Neural crest cell (in vitro differentiated cells): Measurements from ENCODE around the gene ZSWIM2. TPM values are rescaled to one million over a fixed set of nuclear protein-coding genes. Genes with fewer than 3 reads are reported as not detected.

ENCODE experiments used
- DNase-seq: peaks from one replicate; pipeline ENCODE4 v3.0.0; 2021; ENCODE audit warnings: low read depth, mixed read lengths, low spot score
- H3K27ac Mint-ChIP-seq: one replicate; pipeline ENCODE4 v1.8.0; 2021; ENCODE audit warnings: mild to moderate bottlenecking, mixed read lengths; ENCODE audit not compliant: unreplicated experiment
- H3K27me3 Mint-ChIP-seq: 2 replicates; pipeline ENCODE4 v1.8.0; 2021; ENCODE audit warnings: low read depth, mild to moderate bottlenecking, mixed read lengths
- H3K36me3 Mint-ChIP-seq: 2 replicates; pipeline ENCODE4 v1.8.0; 2021; ENCODE audit warnings: low read depth, mild to moderate bottlenecking, mixed read lengths
- H3K4me1 Mint-ChIP-seq: 2 replicates; pipeline ENCODE4 v1.8.0; 2021; ENCODE audit warnings: mixed read lengths
- H3K4me3 Mint-ChIP-seq: one replicate; pipeline ENCODE4 v1.8.0; 2021; ENCODE audit warnings: mild to moderate bottlenecking, mixed read lengths
- H3K9me3 Mint-ChIP-seq: 2 replicates; pipeline ENCODE4 v1.8.0; 2021; ENCODE audit warnings: mixed read lengths
- total RNA-seq: library from RNA; stranded (reverse); gene quantifications from 2 replicates; pipeline ENCODE4 v1.2.1, GENCODE V29; 2021
- TF ChIP-seq, protein P1 (sequence below): fragments of 200-600 bp; sonication (generic); conservative IDR thresholded peaks from 2 replicates; pipeline ENCODE4 v1.5.0; 2021; ENCODE audit warnings: antibody characterized with exemption, mild to moderate bottlenecking

The ZSWIM2 gene
- total RNA-seq, 1 donor from 2014 or later = not detected

DNA sequence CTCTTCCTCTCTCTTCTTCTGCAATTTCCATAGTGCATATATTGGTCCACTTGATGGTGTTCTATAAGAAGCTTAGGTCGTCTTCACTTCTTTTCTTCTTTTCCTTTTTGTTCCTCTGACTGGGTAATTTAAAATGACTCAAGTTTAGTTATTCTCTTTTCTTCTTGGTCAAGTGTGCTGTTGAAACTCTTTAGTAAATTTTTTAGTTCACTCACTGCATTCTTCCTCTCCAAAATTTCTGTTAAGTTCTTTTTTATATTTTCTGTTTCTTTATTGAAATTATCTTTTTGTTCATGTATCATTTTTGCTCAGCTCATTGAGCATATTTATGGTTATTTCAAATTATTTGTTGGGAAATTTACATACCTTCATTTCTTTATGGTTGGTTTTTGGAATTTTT is 32.7 kb upstream of the ZSWIM2 start:
- Mint-ChIP-seq H3K27ac (no peak overlapping the region), H3K4me3 (no peak overlapping the region), H3K9me3 (peaks cover 14% of the 10 kb centered on the region), H3K36me3 (peaks cover 13% of the 10 kb centered on the region), H3K27me3 (no peaks in the 10 kb centered on the region), H3K4me1 (peaks cover 14% of the 10 kb centered on the region)
- DNase-seq = no peak
- TF ChIP-seq, protein P1, sequence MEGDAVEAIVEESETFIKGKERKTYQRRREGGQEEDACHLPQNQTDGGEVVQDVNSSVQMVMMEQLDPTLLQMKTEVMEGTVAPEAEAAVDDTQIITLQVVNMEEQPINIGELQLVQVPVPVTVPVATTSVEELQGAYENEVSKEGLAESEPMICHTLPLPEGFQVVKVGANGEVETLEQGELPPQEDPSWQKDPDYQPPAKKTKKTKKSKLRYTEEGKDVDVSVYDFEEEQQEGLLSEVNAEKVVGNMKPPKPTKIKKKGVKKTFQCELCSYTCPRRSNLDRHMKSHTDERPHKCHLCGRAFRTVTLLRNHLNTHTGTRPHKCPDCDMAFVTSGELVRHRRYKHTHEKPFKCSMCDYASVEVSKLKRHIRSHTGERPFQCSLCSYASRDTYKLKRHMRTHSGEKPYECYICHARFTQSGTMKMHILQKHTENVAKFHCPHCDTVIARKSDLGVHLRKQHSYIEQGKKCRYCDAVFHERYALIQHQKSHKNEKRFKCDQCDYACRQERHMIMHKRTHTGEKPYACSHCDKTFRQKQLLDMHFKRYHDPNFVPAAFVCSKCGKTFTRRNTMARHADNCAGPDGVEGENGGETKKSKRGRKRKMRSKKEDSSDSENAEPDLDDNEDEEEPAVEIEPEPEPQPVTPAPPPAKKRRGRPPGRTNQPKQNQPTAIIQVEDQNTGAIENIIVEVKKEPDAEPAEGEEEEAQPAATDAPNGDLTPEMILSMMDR = no peak

DNA sequence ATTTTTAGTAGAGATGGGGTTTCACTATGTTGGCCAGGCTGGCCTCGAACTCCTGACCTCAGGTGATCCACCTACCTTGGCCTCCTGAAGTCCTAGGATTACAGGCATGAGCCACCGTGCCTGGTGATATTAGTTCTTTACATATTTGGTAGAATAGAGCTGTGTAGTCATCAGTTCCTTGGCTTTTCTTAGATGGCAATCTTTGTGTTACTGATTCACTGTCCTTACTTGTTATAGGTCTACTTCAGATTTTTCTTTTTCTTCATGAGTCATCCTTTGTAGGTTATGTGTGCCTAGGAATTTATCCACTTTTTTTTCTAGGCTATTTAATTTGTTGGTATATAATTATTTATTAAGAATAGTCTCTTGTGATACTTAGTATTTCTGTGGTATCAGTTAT is 30.3 kb upstream of the ZSWIM2 start:
- Mint-ChIP-seq H3K27me3 (no peaks in the 10 kb centered on the region), H3K27ac (no peak overlapping the region), H3K4me3 (no peak overlapping the region), H3K4me1 (peaks cover 8% of the 10 kb centered on the region), H3K9me3 (peaks cover 17% of the 10 kb centered on the region), H3K36me3 (peaks cover 16% of the 10 kb centered on the region)
- no peak for DNase-seq
- TF ChIP-seq, protein P1 = no peak

DNA sequence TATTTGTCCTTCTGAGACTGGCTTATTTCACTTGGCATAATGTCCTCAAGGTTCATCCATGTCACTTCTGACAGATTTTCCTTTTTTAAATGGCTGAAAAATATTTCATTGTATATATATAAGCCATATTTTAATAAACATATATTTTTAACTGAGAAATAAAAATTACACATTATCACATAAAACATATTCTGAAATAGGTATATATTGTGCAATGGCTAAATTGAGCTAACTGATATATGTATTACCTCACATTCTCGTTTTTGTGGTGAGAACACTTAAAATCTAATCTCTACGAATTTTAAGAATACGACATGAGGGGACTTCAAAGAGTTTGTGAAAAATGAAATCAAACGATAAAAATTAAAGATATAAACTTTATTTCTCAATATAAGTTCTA is 25.7 kb upstream of the ZSWIM2 start:
- peaks cover 3% of the 10 kb centered on the region for H3K36me3 Mint-ChIP-seq
- no peaks in the 10 kb centered on the region for H3K4me1 Mint-ChIP-seq
- TF ChIP-seq, protein P1 = no peak
- peaks cover 4% of the 10 kb centered on the region for H3K9me3 Mint-ChIP-seq
- DNase-seq = no peak
- no peak overlapping the region for H3K4me3 Mint-ChIP-seq
- no peaks in the 10 kb centered on the region for H3K27me3 Mint-ChIP-seq
- H3K27ac Mint-ChIP-seq = no peak overlapping the region

DNA sequence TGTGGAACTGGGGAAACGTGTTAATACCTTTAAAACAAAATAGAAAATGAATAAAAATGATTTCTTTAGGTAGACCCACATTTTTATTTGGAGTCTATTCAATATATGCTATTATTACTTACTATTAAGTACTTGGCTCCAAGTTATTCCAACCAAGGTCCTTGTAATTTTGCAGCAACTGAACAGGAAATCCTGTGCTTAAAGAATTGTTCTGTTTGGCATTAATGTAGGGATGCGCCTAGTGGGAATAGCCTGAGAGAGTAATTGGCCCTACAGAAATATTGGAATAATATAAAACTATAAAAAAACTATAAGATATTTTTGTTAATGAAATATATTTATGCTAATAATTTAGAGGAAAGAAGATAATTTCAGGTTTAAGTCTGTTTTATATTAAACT is 22.9 kb upstream of the ZSWIM2 start:
- Mint-ChIP-seq H3K27ac (no peak overlapping the region), H3K9me3 (peaks cover 4% of the 10 kb centered on the region), H3K4me1 (no peaks in the 10 kb centered on the region), H3K27me3 (no peaks in the 10 kb centered on the region), H3K4me3 (no peak overlapping the region), H3K36me3 (peaks cover 3% of the 10 kb centered on the region)
- DNase-seq = no peak
- TF ChIP-seq, protein P1 = no peak

DNA sequence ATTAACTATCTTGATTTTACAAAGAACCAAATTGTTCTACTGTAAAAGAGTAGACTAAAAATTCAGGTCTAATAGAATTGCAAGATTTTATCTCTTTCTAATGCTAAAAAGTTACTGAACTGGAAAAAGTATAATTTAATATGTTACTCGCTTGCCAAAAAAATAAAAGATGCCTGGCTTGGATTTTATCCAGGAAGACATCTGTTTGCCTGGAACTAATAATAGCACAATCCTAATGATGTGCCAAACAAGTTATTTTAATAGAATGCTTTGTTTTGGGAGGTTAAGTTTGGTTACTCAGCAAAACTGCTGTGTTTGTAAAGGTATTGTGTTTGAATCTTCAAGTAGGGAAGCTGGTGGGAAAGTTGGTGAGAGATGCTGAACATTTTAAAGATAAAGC is 19.4 kb upstream of the ZSWIM2 start:
- Mint-ChIP-seq H3K4me1 (no peaks in the 10 kb centered on the region), H3K9me3 (peaks cover 4% of the 10 kb centered on the region), H3K36me3 (no peaks in the 10 kb centered on the region), H3K4me3 (no peak overlapping the region), H3K27me3 (no peaks in the 10 kb centered on the region), H3K27ac (no peak overlapping the region)
- no peak for DNase-seq
- TF ChIP-seq, protein P1 = no peak
